Psoas muscle (tissue), 8 donors: ENCODE results near the gene ADAT1. TPM values are rescaled to one million over a fixed set of nuclear protein-coding genes. Genes with fewer than 3 reads are reported as not detected.

ENCODE experiments used
- ATAC-seq, 4 donors: fragments of 200-7000 bp; cut with Tn5 transposase; one replicate each; pipeline ENCODE4 v1.9.1; 2020; ENCODE audit warnings: moderate library complexity in 3 of 4, mild to moderate bottlenecking in 2 of 4
- DNase-seq, 2 donors: peaks; one replicate each; pipeline ENCODE4 v3.0.0-alpha.2; 2020
- H3K27ac ChIP-seq: fragments of 200-600 bp; one replicate; pipeline ENCODE4 v1.8.0; 2022
- H3K27me3 ChIP-seq, 3 donors: fragments of 200-600 bp in 1 of 3; one replicate each; pipeline versions ENCODE4 v1.6.1 to v1.8.0; 2013 to 2022; ENCODE audit warnings: low read length in 2 of 3, mild to moderate bottlenecking in 2 of 3, moderate library complexity in 1 of 3; ENCODE audit not compliant: insufficient read depth in 3 of 3
- H3K36me3 ChIP-seq, 2 donors: fragments of 200-600 bp in 1 of 2; one replicate each; pipeline versions ENCODE4 v1.6.1 to v1.8.0; 2013 to 2022; ENCODE audit warnings: low read depth in 1 of 2, mild to moderate bottlenecking in 1 of 2, moderate library complexity in 1 of 2; ENCODE audit not compliant: insufficient read depth in 1 of 2
- H3K4me1 ChIP-seq: fragments of 200-600 bp; one replicate; pipeline ENCODE4 v1.8.0; 2022
- H3K4me3 ChIP-seq: fragments of 200-600 bp; one replicate; pipeline ENCODE4 v1.8.0; 2022; ENCODE audit warnings: mild to moderate bottlenecking
- H3K9me3 ChIP-seq: fragments of 200-600 bp; one replicate; pipeline ENCODE4 v1.8.0; 2022
- CTCF ChIP-seq: fragments of 200-600 bp; IDR thresholded peaks from one replicate; pipeline ENCODE4 v1.8.0; 2022; ENCODE audit warnings: antibody characterized with exemption
- WGBS, 3 donors: extraction: QIAGEN DNeasy Blood & Tissue Kit; methylation state at CpG; one replicate each; pipeline versions ENCODE4 v1.1.6 to v1.1.7; 2013; 5-methylcytosine and 5-hydroxymethylcytosine counted together
- intact Hi-C, 2 donors: fragments of 100-400 bp; cut with DNase I; formaldehyde crosslinking; loops; one replicate each; pipeline versions ENCODE4 v1.11.0 to v1.14.2; 2022
- polyA plus RNA-seq, 3 donors: library from polyadenylated mRNA; stranded (reverse); fragments of 200-250 nt; gene quantifications; one replicate each; pipeline ENCODE4 v1.2.3, GENCODE V29; 2013
- total RNA-seq, 4 donors: library from RNA; stranded (reverse); fragmentation: NEBNext Ultra II Directional in 2 of 4; extraction: Animal tissue kit (Norgen Biotek cat#: 25700) in 2 of 4; gene quantifications; one replicate each; pipeline versions ENCODE4 v1.2.1 to v1.2.4, GENCODE V29; 2021 to 2023
- donor health status: healthy with polysubstance abuse.
- donor health status: DM: no; HTN: no; CAD: no; lungs with moderate emphysema.
- donor health status: Bipolar disorder and iron deficiency.
- donor health status: healthy.
- donor health status: DM: yes; HTN: yes; CAD: no.
- donor health status: DM: no; HTN: no; CAD: no.
- donor health status: DM: no; HTN: no; CAD: no.
- donor health status: DM: yes; HTN: yes; CAD: no.

The ADAT1 gene
- total and polyA plus RNA-seq, 7 donors, result 6.9 to 26.1 (median 18.8) TPM

GRCh38 chr16:75626806-75627205 is 3.7 kb upstream of the ADAT1 start:
- no peak for ATAC-seq
- 73 to 89% (median 75%) methylated on average over 4 of the region's 4 CpGs for WGBS, 3 donors
- peaks cover 30 to 73% of the 10 kb centered on the region in 2 donors for H3K36me3 ChIP-seq

GRCh38 chr16:75624921-75625334 is 1.8 kb upstream of the ADAT1 start:
- WGBS, 3 donors, result 72 to 90% (median 89%) methylated on average over 4 of the region's 4 CpGs
- H3K27ac ChIP-seq, result no peak overlapping the region
- no peaks in the 10 kb centered on the region for H3K27me3 ChIP-seq
- intact Hi-C loops, result loop anchor here (5.0 kb wide), 2 partner anchors 38 to 153 kb away; no protein-coding TSS in a partner anchor
- H3K4me3 ChIP-seq, result no peak overlapping the region
- ATAC-seq (no peak), DNase-seq (no peak)
- H3K4me1 ChIP-seq, result peaks cover 17% of the 10 kb centered on the region
- no peaks in the 10 kb centered on the region for H3K9me3 ChIP-seq
- TF ChIP-seq CTCF, result no peak
- H3K36me3 ChIP-seq, result peaks cover 29 to 61% of the 10 kb centered on the region in 2 donors

More at GRCh38 chr16:75626806-75627205, 3.7 kb upstream of the ADAT1 start:
- no peaks in the 10 kb centered on the region for H3K27me3 ChIP-seq
- H3K4me3 ChIP-seq, result no peak overlapping the region
- peaks cover 7% of the 10 kb centered on the region for H3K4me1 ChIP-seq
- no peak for TF ChIP-seq CTCF
- H3K27ac ChIP-seq, result no peak overlapping the region
- intact Hi-C loops, result no loop called here
- DNase-seq, result no peak
- H3K9me3 ChIP-seq, result no peaks in the 10 kb centered on the region

GRCh38 chr16:75621170-75621477 is 2.0 kb downstream of the ADAT1 start:
- DNase-seq (no peak), ATAC-seq (no peak)
- no peaks in the 10 kb centered on the region for H3K27me3 ChIP-seq
- peak; percentile 28 for TF ChIP-seq CTCF
- no peak overlapping the region for H3K4me3 ChIP-seq
- no peaks in the 10 kb centered on the region for H3K9me3 ChIP-seq
- intact Hi-C loops, result loop anchor here (5.0 kb wide), 2 partner anchors 34 to 149 kb away; no protein-coding TSS in a partner anchor
- H3K27ac ChIP-seq, result no peak overlapping the region
- WGBS, 3 donors, result 22 to 31% (median 29%) methylated on average over 2 of the region's 2 CpGs
- H3K36me3 ChIP-seq, result peaks cover 14 to 61% of the 10 kb centered on the region in 2 donors
- H3K4me1 ChIP-seq, result peaks cover 17% of the 10 kb centered on the region

GRCh38 chr16:75620326-75621169 is 2.5 kb downstream of the ADAT1 start:
- DNase-seq (no peak), ATAC-seq (no peak)
- WGBS, 3 donors, result 86 to 91% (median 90%) methylated on average over 20 of the region's 20 CpGs
- peaks cover 17% of the 10 kb centered on the region for H3K4me1 ChIP-seq
- no peak overlapping the region for H3K27ac ChIP-seq
- intact Hi-C loops, result loop anchor here (5.0 kb wide), 2 partner anchors 33 to 148 kb away; no protein-coding TSS in a partner anchor
- no peaks in the 10 kb centered on the region for H3K27me3 ChIP-seq
- H3K9me3 ChIP-seq, result no peaks in the 10 kb centered on the region
- peaks cover 12 to 61% of the 10 kb centered on the region in 2 donors for H3K36me3 ChIP-seq
- H3K4me3 ChIP-seq, result no peak overlapping the region
- TF ChIP-seq CTCF, result no peak
